Endothelial cell of umbilical vein (primary cell): Measurements from ENCODE around the gene TH. TPM values are rescaled to one million over a fixed set of nuclear protein-coding genes. Genes with fewer than 3 reads are reported as not detected.

Experiments used
- BruUV-seq: library from RNA; stranded (reverse); fragments of 400-500 nt; replicated peaks from 2 replicates; lab custom pipeline; 2021; lab: Mats Ljungman, UMichigan
- CTCF ChIA-PET: fragments of 300-600, 350-600 bp; sonication (Branson Sonifier 250); formaldehyde crosslinking; loops from one replicate; lab custom pipeline; 2021; ENCODE audit warnings: antibody characterized with exemption, inconsistent platforms; lab: Charles Lee
- POLR2A ChIA-PET: fragments of 300-600, 350-600 bp; sonication (Branson Sonifier 250); formaldehyde crosslinking; loops from one replicate; lab custom pipeline; 2021; ENCODE audit warnings: antibody characterized with exemption, inconsistent platforms; lab: Charles Lee
- DNase-seq: peaks from one replicate; pipeline ENCODE4 v3.0.0-alpha.2; 2011; ENCODE audit warnings: low read depth, low spot score
- FAIRE-seq: peaks from 2 replicates; lab custom pipeline; 2011; peaks lifted over from hg19 to GRCh38; lab: Jason Lieb, UNC
- H2AFZ ChIP-seq: 2 replicates; pipeline ENCODE4 v1.6.0; 2012; ENCODE audit warnings: low read depth, low read length, control low read depth, inconsistent platforms
- H3K27ac ChIP-seq: 2 replicates; pipeline ENCODE4 v1.5.1; 2011; ENCODE audit warnings: low read depth, mild to moderate bottlenecking, control low read depth, low read length, moderate library complexity; ENCODE audit not compliant: insufficient read depth
- H3K27me3 ChIP-seq, 2 experiments: 2 replicates each; pipeline versions ENCODE4 v1.6.0 to v1.6.1; 2011; ENCODE audit warnings: low read length in 2 of 2, mixed read lengths in 1 of 2; ENCODE audit not compliant: control insufficient read depth in 2 of 2, insufficient read depth in 2 of 2
- H3K36me3 ChIP-seq, 2 experiments: 2 replicates in 1 of 2; 3 replicates in 1 of 2; pipeline ENCODE4 v1.5.1; 2011; ENCODE audit warnings: low read length in 2 of 2, mild to moderate bottlenecking in 1 of 2, moderate library complexity in 1 of 2; ENCODE audit not compliant: control insufficient read depth in 2 of 2, insufficient read depth in 2 of 2; ENCODE audit errors: extremely low read depth in 1 of 2
- H3K4me1 ChIP-seq: 3 replicates; pipeline ENCODE4 v1.5.1; 2011; ENCODE audit warnings: mild to moderate bottlenecking, low read length; ENCODE audit not compliant: control insufficient read depth, insufficient read depth; ENCODE audit errors: extremely low read depth
- H3K4me2 ChIP-seq: 2 replicates; pipeline ENCODE4 v1.6.1; 2011; ENCODE audit warnings: low read length, control low read depth, mixed read lengths; ENCODE audit not compliant: insufficient read depth
- H3K4me3 ChIP-seq, 3 experiments: fragments of 200-600 bp in 1 of 3; sonication (generic), shearing (Covaris generic) in 1 of 3; replicated peaks in 1 of 3; 2 replicates each; pipeline ENCODE4 v1.5.1; 2011 to 2016; ENCODE audit warnings: control low read depth in 3 of 3, low read length in 3 of 3, mild to moderate bottlenecking in 2 of 3, inconsistent platforms in 1 of 3, low read depth in 1 of 3, moderate library complexity in 1 of 3; ENCODE audit not compliant: insufficient read depth in 1 of 3
- H3K79me2 ChIP-seq: 2 replicates; pipeline ENCODE4 v1.6.0; 2012; ENCODE audit warnings: low read length, inconsistent platforms; ENCODE audit not compliant: control insufficient read depth, insufficient read depth
- H3K9ac ChIP-seq: replicated peaks from 2 replicates; pipeline ENCODE3; 2011; ENCODE audit warnings: low read length, control low read depth; ENCODE audit not compliant: insufficient read depth; ENCODE audit errors: extremely low read depth
- H3K9me1 ChIP-seq: replicated peaks from 3 replicates; pipeline ENCODE4 v1.6.0; 2011; ENCODE audit warnings: mild to moderate bottlenecking, low read length; ENCODE audit not compliant: control insufficient read depth, insufficient read depth; ENCODE audit errors: extremely low read depth
- H3K9me3 ChIP-seq: replicated peaks from 2 replicates; pipeline ENCODE4 v1.5.1; 2012; ENCODE audit warnings: low read length, inconsistent platforms; ENCODE audit not compliant: control insufficient read depth, insufficient read depth
- H4K20me1 ChIP-seq: replicated peaks from 2 replicates; pipeline ENCODE3; 2011; ENCODE audit warnings: mild to moderate bottlenecking, low read length; ENCODE audit not compliant: control insufficient read depth, insufficient read depth; ENCODE audit errors: extremely low read depth
- CTCF ChIP-seq, 2 donors: IDR thresholded peaks; 1 replicate in 1 of 2; 2 replicates in 1 of 2; pipeline ENCODE4 v1.5.1; 2011; ENCODE audit warnings: low read length in 2 of 2, mild to moderate bottlenecking in 2 of 2, moderate library complexity in 2 of 2, control low read depth in 1 of 2, inconsistent platforms in 1 of 2, low read depth in 1 of 2; ENCODE audit not compliant: insufficient read depth in 1 of 2; ENCODE audit errors: extremely low read depth in 1 of 2
- EZH2 ChIP-seq: IDR thresholded peaks from 2 replicates; pipeline ENCODE4 v1.6.1; 2012; ENCODE audit warnings: borderline replicate concordance, low read depth, mild to moderate bottlenecking, moderate library complexity, low read length, inconsistent platforms; ENCODE audit not compliant: severe bottlenecking
- FOS ChIP-seq: IDR thresholded peaks from 2 replicates; pipeline ENCODE4 v1.6.1; 2011; ENCODE audit warnings: mild to moderate bottlenecking, low read length, moderate library complexity, borderline replicate concordance; ENCODE audit not compliant: insufficient read depth
- GATA2 ChIP-seq: IDR thresholded peaks from 2 replicates; pipeline ENCODE4 v1.7.0; 2011; ENCODE audit warnings: low read depth, mild to moderate bottlenecking, moderate library complexity, mixed read lengths, low read length; ENCODE audit not compliant: insufficient read length, insufficient read depth
- JUN ChIP-seq: IDR thresholded peaks from 2 replicates; pipeline ENCODE4 v1.6.1; 2011; ENCODE audit warnings: borderline replicate concordance, low read depth; ENCODE audit not compliant: insufficient read length, insufficient read depth
- MYC ChIP-seq: IDR thresholded peaks from one replicate; pipeline ENCODE4 v1.6.1; 2011; ENCODE audit warnings: mild to moderate bottlenecking, low read depth, low read length
- POLR2A ChIP-seq: IDR thresholded peaks from 2 replicates; pipeline ENCODE4 v1.6.1; 2012; ENCODE audit warnings: low read depth, mild to moderate bottlenecking, control low read depth, low read length
- POLR2AphosphoS5 ChIP-seq: IDR thresholded peaks from 2 replicates; pipeline ENCODE4 v1.6.1; 2012; ENCODE audit warnings: low read depth, mild to moderate bottlenecking, control low read depth, low read length, moderate library complexity; ENCODE audit not compliant: insufficient read depth
- dilution Hi-C: fragments of 300-500 bp; cut with MboI; formaldehyde crosslinking; loops from one replicate; pipeline ENCODE4 v1.15.0; 2019; ENCODE audit warnings: low sequenced_read_pairs; ENCODE audit not compliant: extremely low pct_ligation_motif_present
- intact Hi-C: fragments of 100-400 bp; cut with micrococcal nuclease; formaldehyde crosslinking; loops from one replicate; pipeline ENCODE4 v1.10.0; 2022
- polyA plus RNA-seq, 4 experiments: library from polyadenylated mRNA; depleted of rRNA in 3 of 4; stranded (reverse) in 3 of 4; unstranded in 1 of 4; fragments of >200 nt; gene quantifications; 2 replicates each; pipeline versions ENCODE4 v1.2.1 to v1.2.3, GENCODE V29; 2011 to 2012; ENCODE audit warnings: missing spikeins in 1 of 4
- total RNA-seq: library from RNA; stranded (reverse); gene quantifications from 2 replicates; pipeline ENCODE4 v1.2.3, GENCODE V29; 2021
- TF ChIP-seq, protein P1 (sequence below): IDR thresholded peaks from 2 replicates; pipeline ENCODE4 v1.6.1; 2011; ENCODE audit not compliant: insufficient read depth, insufficient read length

The TH gene
- total and polyA plus RNA-seq, 2 donors (not counting 3 experiments of a cell fraction or from before 2014, with no cell fraction given), result not detected

- Histone ChIP-seq H3K27me3 (no peaks in the 10 kb centered on the region), H3K4me2 (no peak overlapping the region), H3K27ac (no peak overlapping the region), H4K20me1 (no peaks in the 10 kb centered on the region), H3K4me1 (no peaks in the 10 kb centered on the region), H3K9me1 (no peaks in the 10 kb centered on the region), H3K9ac (no peak overlapping the region), H2AFZ (no peak overlapping the region), H3K79me2 (no peaks in the 10 kb centered on the region), H3K9me3 (no peaks in the 10 kb centered on the region), H3K4me3 (no peak overlapping the region), H3K36me3 (no peaks in the 10 kb centered on the region)
- FAIRE-seq, result no peak
- POLR2A ChIA-PET, result no interaction called here
- CTCF ChIA-PET, result no interaction called here
- TF ChIP-seq JUN, result no peak
- TF ChIP-seq POLR2AphosphoS5, result no peak
- TF ChIP-seq FOS, result no peak
- TF ChIP-seq CTCF (IDR thresholded peaks at IDR 0.05; ENCODE audit: extremely low read depth in 1 of 2, insufficient read depth in 1 of 2, low read depth in 1 of 2, low read length in 2 of 2), result no peak
- TF ChIP-seq MYC, result no peak
- TF ChIP-seq GATA2, result no peak
- TF ChIP-seq, protein P1, sequence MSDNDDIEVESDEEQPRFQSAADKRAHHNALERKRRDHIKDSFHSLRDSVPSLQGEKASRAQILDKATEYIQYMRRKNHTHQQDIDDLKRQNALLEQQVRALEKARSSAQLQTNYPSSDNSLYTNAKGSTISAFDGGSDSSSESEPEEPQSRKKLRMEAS, result no peak
- TF ChIP-seq POLR2A, result no peak
- no peak for TF ChIP-seq EZH2
- intact Hi-C loops, result no loop called here
- DNase-seq, result no peak
- no TSS peak for BruUV-seq
- dilution Hi-C loops, result no loop called here
These were observed 4.0 kb upstream of the TH start for GRCh38 chr11:2175659-2176058.
